PC-3 (cell line): ENCODE measurements around the gene NBAS.
"Not testable (repeated sequence)": the region's sequence is repeated elsewhere in the genome, so short reads cannot be mapped to it uniquely, and the experiment has no call there.

Source experiments
- EZH2 ChIP-seq: fragments of 300-600 bp; sonication (generic); IDR thresholded peaks from one replicate; pipeline ENCODE4 v1.6.1; 2017; ENCODE audit warnings: antibody characterized with exemption, mild to moderate bottlenecking, low read length; ENCODE audit not compliant: unreplicated experiment
- TF ChIP-seq, protein P1 (sequence below): fragments of 300-600 bp; sonication (generic); conservative IDR thresholded peaks from 2 replicates; pipeline ENCODE4 v1.5.1; 2017; ENCODE audit warnings: antibody characterized with exemption, low read depth, mild to moderate bottlenecking, low read length

DNA sequence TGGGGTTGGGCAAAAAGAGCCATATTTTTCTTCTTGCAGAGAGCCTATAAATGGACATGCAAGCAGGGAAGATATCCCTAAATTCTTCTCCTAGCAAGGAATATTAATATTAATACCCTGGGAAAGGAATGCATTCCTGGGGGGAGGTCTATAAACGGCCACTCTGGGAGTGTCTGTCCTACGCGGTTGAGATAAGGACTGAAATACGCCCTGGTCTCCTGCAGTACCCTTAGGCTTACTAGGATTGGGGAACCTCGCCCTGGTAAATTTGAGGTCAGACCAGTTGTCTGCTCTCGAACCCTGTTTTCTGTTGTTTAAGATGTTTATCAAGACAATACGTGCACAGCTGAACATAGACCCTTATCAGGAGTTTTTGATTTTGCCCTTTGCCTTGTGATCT lies 302.7 kb downstream of the NBAS start:
- TF ChIP-seq, protein P1, sequence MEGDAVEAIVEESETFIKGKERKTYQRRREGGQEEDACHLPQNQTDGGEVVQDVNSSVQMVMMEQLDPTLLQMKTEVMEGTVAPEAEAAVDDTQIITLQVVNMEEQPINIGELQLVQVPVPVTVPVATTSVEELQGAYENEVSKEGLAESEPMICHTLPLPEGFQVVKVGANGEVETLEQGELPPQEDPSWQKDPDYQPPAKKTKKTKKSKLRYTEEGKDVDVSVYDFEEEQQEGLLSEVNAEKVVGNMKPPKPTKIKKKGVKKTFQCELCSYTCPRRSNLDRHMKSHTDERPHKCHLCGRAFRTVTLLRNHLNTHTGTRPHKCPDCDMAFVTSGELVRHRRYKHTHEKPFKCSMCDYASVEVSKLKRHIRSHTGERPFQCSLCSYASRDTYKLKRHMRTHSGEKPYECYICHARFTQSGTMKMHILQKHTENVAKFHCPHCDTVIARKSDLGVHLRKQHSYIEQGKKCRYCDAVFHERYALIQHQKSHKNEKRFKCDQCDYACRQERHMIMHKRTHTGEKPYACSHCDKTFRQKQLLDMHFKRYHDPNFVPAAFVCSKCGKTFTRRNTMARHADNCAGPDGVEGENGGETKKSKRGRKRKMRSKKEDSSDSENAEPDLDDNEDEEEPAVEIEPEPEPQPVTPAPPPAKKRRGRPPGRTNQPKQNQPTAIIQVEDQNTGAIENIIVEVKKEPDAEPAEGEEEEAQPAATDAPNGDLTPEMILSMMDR = not testable (repeated sequence)
- not testable (repeated sequence) for TF ChIP-seq EZH2
